Uterus (tissue), 2 donors: ENCODE data around the gene PIP5K1C.

Source experiments
- CTCF ChIP-seq, 4 experiments: fragments of 200-600 bp in 2 of 4; fragments of 450-650 bp in 2 of 4; sonication (generic) in 2 of 4; IDR thresholded peaks; one replicate each; pipeline ENCODE4 v1.5.1; 2016 to 2019; ENCODE audit warnings: antibody characterized with exemption in 4 of 4, mild to moderate bottlenecking in 2 of 4, moderate library complexity in 1 of 4
- POLR2A ChIP-seq, 2 donors: fragments of 450-650 bp; IDR thresholded peaks; one replicate each; pipeline ENCODE4 v1.6.1; 2016; ENCODE audit warnings: antibody characterized with exemption in 2 of 2, mild to moderate bottlenecking in 1 of 2, moderate library complexity in 1 of 2

GRCh38 chr19:3612901-3613741 is 87.1 kb downstream of the PIP5K1C start:
- TF ChIP-seq CTCF (IDR thresholded peaks at IDR 0.05) (no peak), POLR2A (IDR thresholded peaks at IDR 0.05) (no peak)
